ENCODE measurements around the gene TOMT. TPM values are rescaled to one million over a fixed set of nuclear protein-coding genes. Genes with fewer than 3 reads are reported as not detected.

Gene TOMT
- total RNA-seq, 2 experiments from 2014 or later, result not detected

- DNase-seq (peak; percentile 100), ATAC-seq (peak; percentile 90)
- Mint-ChIP-seq H3K4me1 (ENCODE audit: low read depth) (peaks cover 14% of the 10 kb centered on the region), H3K4me3 (peak within 1 kb of the TSS; percentile 95), H3K27ac (peak within 1 kb of the TSS; percentile 99), H3K9me3 (no peaks in the 10 kb centered on the region), H3K27me3 (peaks cover 1% of the 10 kb centered on the region), H3K36me3 (ENCODE audit: low read depth) (peaks cover 7% of the 10 kb centered on the region)
- POLR2A ChIA-PET, result interaction anchor here (0.6 to 3.6 kb wide), 12 partner anchors 8 to 1312 kb away, joined by 3 to 25 read pairs (median 5); partner anchors contain the start of genes RNF121 and XNDC1N
- TF ChIP-seq CTCF (IDR thresholded peaks at IDR 0.05), result no peak
- CTCF ChIA-PET, result interaction anchor here (1.1 to 1.6 kb wide), 5 partner anchors 10 to 319 kb away, joined by 3 to 10 read pairs (median 4); no protein-coding TSS in a partner anchor
- intact Hi-C loops (cut with micrococcal nuclease), result loop anchor here (1.0 kb wide), 1 partner anchor 32 kb away; the partner anchor contains the start of genes LRRC51 and NUMA1
Observed at GRCh38 chr11:72112143-72112977, 6.6 kb downstream of the TOMT start, which contains the start of gene ANAPC15. Gene ANAPC15 (minus strand): TSS chr11:72112695. CDS start chr11:72111276, 1,419 bp downstream.

GRCh38 chr11:72112978-72113808, 7.5 kb downstream of the TOMT start:
- TF ChIP-seq CTCF (IDR thresholded peaks at IDR 0.05), result no peak
- peaks cover 14% of the 10 kb centered on the region for H3K4me1 Mint-ChIP-seq (ENCODE audit: low read depth)
- no peaks in the 10 kb centered on the region for H3K9me3 Mint-ChIP-seq
- ATAC-seq (no peak), DNase-seq (peak; percentile 23)
- peak overlapping the region; percentile 95 for H3K4me3 Mint-ChIP-seq
- H3K27me3 Mint-ChIP-seq, result peaks cover 1% of the 10 kb centered on the region
- peak overlapping the region; percentile 99 for H3K27ac Mint-ChIP-seq
- H3K36me3 Mint-ChIP-seq (ENCODE audit: low read depth), result peaks cover 7% of the 10 kb centered on the region
- intact Hi-C loops (cut with micrococcal nuclease), result loop anchor here (1.0 kb wide), 1 partner anchor 33 kb away; the partner anchor contains the start of genes LRRC51 and NUMA1
- ChIA-PET POLR2A (interaction anchor here (0.6 to 3.6 kb wide), 11 partner anchors 8 to 634 kb away, joined by 3 to 25 read pairs (median 5); partner anchors contain the start of genes RNF121 and XNDC1N), CTCF (interaction anchor here (1.1 to 1.6 kb wide), 4 partner anchors 11 to 136 kb away, joined by 3 to 10 read pairs (median 4); no protein-coding TSS in a partner anchor)

- peaks cover 1% of the 10 kb centered on the region for H3K27me3 Mint-ChIP-seq
- POLR2A ChIA-PET, result interaction anchor here (0.5 to 1.0 kb wide), 2 partner anchors 13 to 185 kb away, joined by 3 to 4 read pairs; partner anchors contain the start of gene RNF121
- no peak for TF ChIP-seq CTCF (IDR thresholded peaks at IDR 0.05)
- ATAC-seq (no peak), DNase-seq (no peak)
- CTCF ChIA-PET, result interaction anchor here (1.3 to 2.1 kb wide), 2 partner anchors 30 to 89 kb away, joined by 5 to 8 read pairs; no protein-coding TSS in a partner anchor
- no peaks in the 10 kb centered on the region for H3K9me3 Mint-ChIP-seq
- H3K27ac Mint-ChIP-seq, result no peak overlapping the region
- peaks cover 7% of the 10 kb centered on the region for H3K36me3 Mint-ChIP-seq (ENCODE audit: low read depth)
- H3K4me1 Mint-ChIP-seq (ENCODE audit: low read depth), result peaks cover 14% of the 10 kb centered on the region
- no peak overlapping the region for H3K4me3 Mint-ChIP-seq
- intact Hi-C loops (cut with micrococcal nuclease), result no loop called here
Observed at GRCh38 chr11:72114570-72114969, 8.8 kb downstream of the TOMT start.

DNA sequence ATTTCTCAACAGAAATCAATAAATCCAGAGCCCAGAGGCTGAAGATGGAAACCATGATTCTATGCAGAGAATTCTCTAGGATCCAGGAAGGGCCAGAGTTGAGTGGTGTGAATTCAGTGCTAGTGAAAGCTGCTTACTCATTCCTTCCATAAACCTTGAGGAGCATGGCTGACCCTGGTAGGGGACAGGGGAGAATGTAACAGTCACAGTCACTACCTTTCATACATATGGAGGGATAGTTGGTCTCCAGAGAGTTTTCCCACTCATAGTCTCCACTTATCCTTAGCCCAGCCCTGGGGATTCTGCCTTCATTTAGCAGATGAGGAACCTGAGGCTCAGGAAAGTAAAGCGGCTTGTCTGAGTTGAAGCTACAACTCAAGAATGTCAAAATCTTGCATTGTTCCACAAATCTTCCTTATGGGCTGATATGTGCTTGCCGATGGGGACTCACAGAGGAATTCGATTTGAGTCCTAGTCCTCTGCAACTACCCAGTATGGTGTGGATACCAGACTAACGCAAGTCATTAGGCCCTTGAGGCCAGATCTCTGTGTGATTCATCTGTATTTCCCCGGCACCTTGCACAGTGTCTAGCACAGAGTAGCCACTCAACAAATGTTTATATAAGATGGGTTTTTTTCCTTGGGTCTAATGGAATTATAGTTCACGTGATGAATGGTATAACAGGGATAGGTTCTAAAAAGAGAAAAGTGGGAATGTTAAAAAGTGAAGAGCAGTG, 10.5 kb downstream of the TOMT start:
- Mint-ChIP-seq H3K9me3 (no peaks in the 10 kb centered on the region), H3K4me1 (ENCODE audit: low read depth) (peaks cover 10% of the 10 kb centered on the region), H3K4me3 (no peak overlapping the region), H3K27me3 (peaks cover 1% of the 10 kb centered on the region), H3K36me3 (ENCODE audit: low read depth) (no peaks in the 10 kb centered on the region), H3K27ac (no peak overlapping the region)
- TF ChIP-seq CTCF (IDR thresholded peaks at IDR 0.05), result no peak
- ChIA-PET POLR2A (interaction anchor here (1.2 kb wide), 1 partner anchor 21 kb away, joined by 3 read pairs; no protein-coding TSS in a partner anchor), CTCF (interaction anchor here (1.0 to 2.1 kb wide), 3 partner anchors 25 to 91 kb away, joined by 3 to 8 read pairs (median 5); no protein-coding TSS in a partner anchor)
- ATAC-seq (no peak), DNase-seq (no peak)
- intact Hi-C loops (cut with micrococcal nuclease), result no loop called here
